ENCODE measurements around the gene SLC25A25.

SLC25A25 gene

DNA sequence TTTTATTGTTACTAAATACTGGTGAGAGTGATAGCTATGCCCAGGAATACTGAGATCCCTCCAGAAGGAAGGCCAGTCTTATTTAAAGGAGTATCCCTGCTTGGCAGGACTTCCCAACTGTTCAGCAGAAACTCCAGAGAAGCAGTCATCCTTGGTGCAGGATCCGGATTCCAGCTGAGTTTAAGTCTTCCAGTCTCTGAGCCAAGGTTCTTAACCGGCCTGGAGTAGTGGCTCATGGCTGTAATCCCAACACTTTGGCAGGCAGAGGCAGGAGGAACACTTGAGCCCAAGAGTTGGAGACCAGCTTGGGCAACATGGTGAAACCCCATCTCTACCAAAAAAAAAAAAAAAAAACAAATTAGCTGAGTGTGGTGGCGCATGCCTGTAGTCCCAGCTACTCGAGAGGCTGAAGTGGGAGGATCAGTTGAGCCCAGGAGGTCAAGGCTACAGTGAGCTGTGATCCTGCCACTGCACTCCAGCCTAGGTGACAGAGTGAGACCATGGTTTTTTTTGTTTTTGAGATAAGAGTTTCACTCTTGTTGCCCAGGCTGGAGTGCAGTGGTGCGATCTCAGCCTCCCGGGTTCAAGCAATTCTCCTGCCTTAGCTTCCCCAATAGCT, 8.6 kb upstream of the SLC25A25 start:
- TF ChIP-seq, protein P1, sequence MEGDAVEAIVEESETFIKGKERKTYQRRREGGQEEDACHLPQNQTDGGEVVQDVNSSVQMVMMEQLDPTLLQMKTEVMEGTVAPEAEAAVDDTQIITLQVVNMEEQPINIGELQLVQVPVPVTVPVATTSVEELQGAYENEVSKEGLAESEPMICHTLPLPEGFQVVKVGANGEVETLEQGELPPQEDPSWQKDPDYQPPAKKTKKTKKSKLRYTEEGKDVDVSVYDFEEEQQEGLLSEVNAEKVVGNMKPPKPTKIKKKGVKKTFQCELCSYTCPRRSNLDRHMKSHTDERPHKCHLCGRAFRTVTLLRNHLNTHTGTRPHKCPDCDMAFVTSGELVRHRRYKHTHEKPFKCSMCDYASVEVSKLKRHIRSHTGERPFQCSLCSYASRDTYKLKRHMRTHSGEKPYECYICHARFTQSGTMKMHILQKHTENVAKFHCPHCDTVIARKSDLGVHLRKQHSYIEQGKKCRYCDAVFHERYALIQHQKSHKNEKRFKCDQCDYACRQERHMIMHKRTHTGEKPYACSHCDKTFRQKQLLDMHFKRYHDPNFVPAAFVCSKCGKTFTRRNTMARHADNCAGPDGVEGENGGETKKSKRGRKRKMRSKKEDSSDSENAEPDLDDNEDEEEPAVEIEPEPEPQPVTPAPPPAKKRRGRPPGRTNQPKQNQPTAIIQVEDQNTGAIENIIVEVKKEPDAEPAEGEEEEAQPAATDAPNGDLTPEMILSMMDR (IDR thresholded peaks at IDR 0.05; ENCODE audit: insufficient read depth, missing control alignments) = no peak
- DNase-seq (ENCODE audit: insufficient read length, low spot score) = no peak
- no peak for FAIRE-seq

DNA sequence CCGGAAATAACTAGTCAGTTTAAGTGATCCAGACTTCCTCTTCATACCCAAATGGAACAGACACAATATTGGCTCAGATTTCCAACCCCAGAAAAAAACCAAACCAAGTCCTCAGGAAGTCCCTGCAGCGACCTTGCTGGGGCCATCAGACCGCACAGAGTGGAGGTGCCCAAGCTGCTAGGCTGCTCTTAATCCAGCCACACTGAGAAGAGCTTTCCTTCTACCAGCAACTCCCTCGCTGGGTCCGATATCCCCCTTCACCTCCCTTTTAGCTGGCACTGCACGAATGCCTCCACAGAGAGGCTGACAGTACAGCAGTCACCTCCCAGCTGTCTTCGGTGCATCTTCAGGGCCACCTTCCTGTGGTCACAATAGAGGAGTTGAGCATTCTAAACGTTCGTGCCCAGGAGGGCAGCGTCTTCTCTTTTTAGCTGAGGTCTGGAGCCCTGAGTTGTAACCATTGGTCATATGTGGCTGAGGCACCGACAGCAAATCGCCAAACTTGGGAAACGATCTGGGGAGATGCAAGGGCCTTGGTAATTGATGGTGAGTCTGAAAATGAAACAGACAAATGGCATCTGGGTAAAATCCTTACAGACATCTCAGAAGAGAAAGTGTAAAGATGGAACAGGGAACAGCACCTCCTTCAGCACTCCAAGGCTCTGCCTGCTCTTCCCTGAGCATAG, 6.6 kb upstream of the SLC25A25 start:
- TF ChIP-seq, protein P1 (IDR thresholded peaks at IDR 0.05; ENCODE audit: insufficient read depth, missing control alignments) = no peak
- no peak for FAIRE-seq

GRCh38 chr9:128062279-128062678, 5.8 kb upstream of the SLC25A25 start:
- TF ChIP-seq, protein P1 (IDR thresholded peaks at IDR 0.05; ENCODE audit: insufficient read depth, missing control alignments) = no peak
- FAIRE-seq = no peak
- no peak for DNase-seq (ENCODE audit: insufficient read length, low spot score)

More for the DNA sequence above, 6.6 kb upstream of the SLC25A25 start:
- DNase-seq (ENCODE audit: insufficient read length, low spot score) = no peak

DNA sequence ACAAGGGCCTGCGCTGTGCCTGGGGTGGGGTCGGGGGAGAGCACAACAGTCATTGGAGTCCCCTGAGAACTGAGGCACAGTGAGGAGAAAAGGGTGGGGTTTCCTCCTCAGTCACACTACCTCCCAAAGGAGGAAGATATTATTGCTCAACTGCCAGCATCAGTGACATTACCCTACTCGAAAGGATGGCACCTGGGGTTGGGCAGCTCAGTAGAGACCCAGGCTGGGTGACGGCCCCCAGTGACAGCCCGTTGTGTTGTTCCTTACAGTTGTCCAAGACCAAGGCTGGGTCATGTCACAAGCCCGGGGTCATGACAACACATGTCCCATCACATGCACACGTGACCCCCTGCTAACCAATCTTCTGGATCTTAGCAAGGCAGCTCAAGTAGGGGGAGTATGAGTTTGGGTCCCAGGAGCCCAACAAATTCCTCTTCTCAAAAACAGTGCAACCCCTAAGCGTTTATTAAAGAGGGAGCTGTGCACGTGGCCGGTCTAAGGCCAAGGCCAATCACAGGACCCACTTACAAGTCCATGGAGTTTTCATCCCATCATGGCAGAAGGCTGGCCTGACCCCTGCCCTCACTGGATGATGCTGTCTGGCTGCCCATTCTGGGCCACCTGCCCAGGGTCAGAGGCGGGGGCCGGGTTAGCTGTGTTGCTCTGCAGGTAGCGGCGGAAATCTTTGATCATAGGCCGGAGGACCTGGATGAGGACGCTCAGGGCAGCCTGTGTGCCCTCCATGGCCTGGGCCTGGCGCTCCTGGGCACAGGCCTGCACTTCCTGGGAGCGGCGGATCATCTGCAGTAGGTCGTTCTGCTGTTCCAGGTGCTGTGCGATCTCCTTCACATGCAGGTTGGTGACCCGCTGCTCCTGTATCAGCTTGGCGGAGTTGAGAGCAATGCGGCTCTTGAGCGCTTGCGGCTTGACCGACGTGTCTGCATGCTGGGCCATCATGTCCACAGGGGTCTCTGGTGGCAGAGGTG, 4.9 kb upstream of the SLC25A25 start:
- DNase-seq (ENCODE audit: insufficient read length, low spot score) (no peak), FAIRE-seq (no peak)
- TF ChIP-seq, protein P1 (IDR thresholded peaks at IDR 0.05; ENCODE audit: insufficient read depth, missing control alignments) = no peak

DNA sequence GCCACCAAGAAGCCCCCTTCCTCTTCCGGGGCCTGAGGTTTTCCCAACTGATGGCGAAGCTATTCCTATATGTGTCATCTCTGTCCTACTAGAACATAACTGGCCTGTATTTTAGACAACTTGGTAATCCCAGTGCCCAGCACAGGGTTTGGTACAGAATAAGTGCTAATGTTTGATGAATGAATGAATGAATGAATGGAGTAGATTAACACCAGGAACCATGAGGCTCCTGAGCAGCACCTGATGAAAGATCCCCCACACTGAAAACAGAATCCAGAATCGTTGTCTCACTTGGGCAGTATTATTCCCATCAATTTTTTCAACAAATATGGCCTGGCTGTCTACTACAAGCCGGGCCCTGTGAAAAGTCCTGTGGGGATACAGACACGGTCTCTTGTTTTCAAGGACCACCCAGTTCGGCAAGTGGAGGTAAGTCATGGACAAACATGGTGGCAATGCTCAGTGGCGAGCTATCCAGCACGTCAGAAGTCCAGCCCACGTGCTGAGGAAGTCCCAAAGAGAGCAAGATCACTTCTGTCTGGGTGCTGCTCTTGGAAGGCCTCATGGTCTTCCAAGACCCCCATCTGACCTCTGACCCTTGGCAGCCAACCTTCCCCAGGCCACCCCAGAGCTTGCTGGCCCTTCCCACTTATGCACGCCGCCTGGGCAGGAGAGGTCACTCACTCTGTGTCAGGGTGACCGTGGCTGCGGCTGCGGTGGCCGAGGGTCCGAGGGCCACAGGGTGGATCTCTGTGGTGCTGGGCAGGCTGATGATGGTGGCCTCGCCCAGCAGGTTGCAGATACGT, 1.9 kb upstream of the SLC25A25 start:
- DNase-seq (ENCODE audit: insufficient read length, low spot score) (no peak), FAIRE-seq (no peak)
- TF ChIP-seq, protein P1 (IDR thresholded peaks at IDR 0.05; ENCODE audit: insufficient read depth, missing control alignments) = no peak

DNA sequence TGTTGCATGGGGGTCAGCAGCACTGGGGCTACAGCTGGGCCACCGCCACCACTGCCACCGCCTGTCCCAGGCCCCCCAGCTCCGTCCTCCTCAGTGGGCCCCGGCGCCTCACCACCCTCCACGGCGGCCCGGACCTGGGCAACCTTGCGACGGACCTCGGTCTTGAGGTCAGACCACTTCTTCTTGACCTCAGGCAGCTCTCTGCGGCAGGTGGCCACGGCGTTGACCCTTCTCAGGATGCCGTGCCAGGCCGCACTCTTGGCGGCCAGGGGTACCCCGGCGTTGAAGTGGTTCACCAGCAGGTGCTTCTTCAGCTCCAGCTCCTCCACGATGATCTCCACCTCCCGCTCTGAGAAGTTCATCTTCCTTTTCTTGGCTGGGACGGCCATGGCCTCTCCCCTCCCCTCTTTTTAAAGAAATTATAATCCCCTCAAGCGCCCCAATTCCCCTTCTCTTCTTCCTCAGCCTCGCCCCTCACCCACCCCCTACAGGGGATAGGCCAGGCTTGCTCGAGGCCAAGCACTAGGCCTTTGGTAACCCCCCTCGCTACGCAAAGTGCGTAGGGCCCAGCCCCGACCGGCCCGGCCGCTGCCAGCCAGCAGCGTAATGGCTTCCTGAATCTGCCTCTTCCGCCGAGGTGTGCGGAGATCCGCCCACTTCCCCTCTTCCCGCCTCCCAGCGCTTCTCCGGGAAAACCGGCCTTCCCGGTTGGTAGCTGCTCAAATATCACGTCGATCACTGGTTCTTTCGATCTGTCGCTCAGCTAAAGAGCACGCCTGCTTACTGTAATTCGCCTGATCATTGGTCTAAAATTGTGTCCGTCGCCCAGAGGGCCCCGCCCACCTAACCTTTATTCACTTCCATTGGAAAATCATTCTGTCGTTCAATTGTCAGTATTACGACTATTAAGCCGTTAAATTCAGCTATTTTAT, 1.1 kb upstream of the SLC25A25 start, which contains the start of gene NAIF1:
NAIF1 (minus strand) TSS at position 608 of the 932 bp plus-strand sequence; CDS start at position 389, 219 bp downstream.
- DNase-seq (ENCODE audit: insufficient read length, low spot score) (peak; percentile 94), FAIRE-seq (no peak)
- TF ChIP-seq, protein P1 (IDR thresholded peaks at IDR 0.05; ENCODE audit: insufficient read depth, missing control alignments) = no peak
